Right atrium auricular region (tissue), 2 donors: ENCODE measurements around the gene CST11. TPM values are rescaled to one million over a fixed set of nuclear protein-coding genes. Genes with fewer than 3 reads are reported as not detected.

Experiments used
- DNase-seq: peaks from one replicate; pipeline ENCODE4 v3.0.0-alpha.2; 2019; ENCODE audit warnings: low spot score
- H3K27ac ChIP-seq, 2 donors: fragments of 200-600 bp; sonication (generic); 1 replicate in 1 of 2; 2 replicates in 1 of 2; pipeline ENCODE4 v1.5.1; 2016 to 2019
- H3K27me3 ChIP-seq, 2 donors: fragments of 200-600 bp; sonication (generic); one replicate each; pipeline versions ENCODE4 v1.5.1 to v1.6.0; 2017 to 2019
- H3K36me3 ChIP-seq: fragments of 200-600 bp; sonication (generic); one replicate; pipeline ENCODE4 v1.5.1; 2016
- H3K4me1 ChIP-seq, 2 donors: fragments of 200-600 bp; sonication (generic); one replicate each; pipeline versions ENCODE4 v1.5.1 to v1.6.0; 2017 to 2019
- H3K4me3 ChIP-seq, 2 donors: fragments of 200-600 bp; sonication (generic); 1 replicate in 1 of 2; 2 replicates in 1 of 2; pipeline ENCODE4 v1.5.1; 2017 to 2019; ENCODE audit warnings: mild to moderate bottlenecking in 1 of 2, moderate library complexity in 1 of 2
- H3K9me3 ChIP-seq, 2 donors: fragments of 200-600 bp; sonication (generic); one replicate each; pipeline ENCODE4 v1.5.1; 2019
- CTCF ChIP-seq, 2 donors: fragments of 200-600 bp; sonication (generic); IDR thresholded peaks; one replicate each; pipeline ENCODE4 v1.5.1; 2019; ENCODE audit warnings: antibody characterized with exemption in 2 of 2
- total RNA-seq, 2 donors: library from RNA; depleted of rRNA; stranded (reverse); fragments of >200 nt; gene quantifications; one replicate each; pipeline ENCODE4 v1.1.0, GENCODE V29; 2016

The CST11 gene
- total RNA-seq, 2 donors from 2014 or later, result not detected

- no peaks in the 10 kb centered on the region for H3K4me1 ChIP-seq
- no peaks in the 10 kb centered on the region for H3K36me3 ChIP-seq
- no peak for DNase-seq
- H3K27me3 ChIP-seq, result no peaks in the 10 kb centered on the region
- H3K9me3 ChIP-seq, result peaks cover 0 to 5% of the 10 kb centered on the region in 2 donors
- no peak overlapping the region for H3K4me3 ChIP-seq
- TF ChIP-seq CTCF (IDR thresholded peaks at IDR 0.05), result no peak
- no peak overlapping the region for H3K27ac ChIP-seq
Observed at GRCh38 chr20:23456873-23457272, 4.2 kb upstream of the CST11 start.

GRCh38 chr20:23456409-23456808 lies 3.7 kb upstream of the CST11 start:
- H3K36me3 ChIP-seq, result no peaks in the 10 kb centered on the region
- no peak for TF ChIP-seq CTCF (IDR thresholded peaks at IDR 0.05)

GRCh38 chr20:23455639-23456038 lies 3.0 kb upstream of the CST11 start:
- Histone ChIP-seq H3K27ac (no peak overlapping the region), H3K4me1 (no peaks in the 10 kb centered on the region), H3K4me3 (no peak overlapping the region), H3K9me3 (peaks cover 0 to 5% of the 10 kb centered on the region in 2 donors), H3K36me3 (no peaks in the 10 kb centered on the region), H3K27me3 (no peaks in the 10 kb centered on the region)
- no peak for DNase-seq
- no peak for TF ChIP-seq CTCF (IDR thresholded peaks at IDR 0.05)

More at GRCh38 chr20:23456409-23456808, 3.7 kb upstream of the CST11 start:
- no peak for DNase-seq
- H3K27me3 ChIP-seq, result no peaks in the 10 kb centered on the region
- peaks cover 0 to 5% of the 10 kb centered on the region in 2 donors for H3K9me3 ChIP-seq
- no peak overlapping the region for H3K27ac ChIP-seq
- H3K4me3 ChIP-seq, result no peak overlapping the region
- H3K4me1 ChIP-seq, result no peaks in the 10 kb centered on the region

GRCh38 chr20:23454816-23455215 lies 2.1 kb upstream of the CST11 start:
- no peaks in the 10 kb centered on the region for H3K36me3 ChIP-seq
- H3K27ac ChIP-seq, result no peak overlapping the region
- no peak for DNase-seq
- H3K4me3 ChIP-seq, result no peak overlapping the region
- no peak for TF ChIP-seq CTCF (IDR thresholded peaks at IDR 0.05)
- peaks cover 0 to 5% of the 10 kb centered on the region in 2 donors for H3K9me3 ChIP-seq
- no peaks in the 10 kb centered on the region for H3K4me1 ChIP-seq
- H3K27me3 ChIP-seq, result no peaks in the 10 kb centered on the region

- TF ChIP-seq CTCF (IDR thresholded peaks at IDR 0.05), result no peak
- Histone ChIP-seq H3K36me3 (no peaks in the 10 kb centered on the region), H3K27ac (no peak overlapping the region), H3K4me3 (no peak overlapping the region), H3K4me1 (no peaks in the 10 kb centered on the region), H3K27me3 (no peaks in the 10 kb centered on the region), H3K9me3 (peaks cover 0 to 5% of the 10 kb centered on the region in 2 donors)
- DNase-seq, result no peak
Observed at GRCh38 chr20:23453549-23454543, 1.2 kb upstream of the CST11 start.
